Osteoblast (primary cell): ENCODE results near the gene ITPR1. TPM values are rescaled to one million over a fixed set of nuclear protein-coding genes. Genes with fewer than 3 reads are reported as not detected.

Experiments used
- total RNA-seq: library from RNA; depleted of rRNA; stranded (reverse); fragments of >200 nt; gene quantifications from 2 replicates; pipeline ENCODE4 v1.2.3, GENCODE V29; 2012

The ITPR1 gene
- total RNA-seq, 1 donor = 16.6 TPM

Other genes with a start within 250 kb of the ITPR1 start
- 11.9 and 13.0 TPM in 2 replicates for gene SETMAR, start 190.0 kb upstream of the ITPR1 start, total RNA-seq
- gene SUMF1, start 26.1 kb upstream of the ITPR1 start, total RNA-seq = 94.5 and 99.6 TPM in 2 replicates